Measurements from ENCODE around the gene KCNH2.
"Not testable (repeated sequence)": the region's sequence is repeated elsewhere in the genome, so short reads cannot be mapped to it uniquely, and the experiment has no call there.

The KCNH2 gene

GRCh38 chr7:150978126-150978789 lies at the start of gene KCNH2:
Gene KCNH2 (minus strand): TSS chr7:150978321. CDS start chr7:150977913, 408 bp downstream.
- no peak for FAIRE-seq

- FAIRE-seq = not testable (repeated sequence)
Observed at GRCh38 chr7:151027728-151028130, 49.6 kb upstream of the KCNH2 start.

GRCh38 chr7:151026771-151027727 lies 48.9 kb upstream of the KCNH2 start:
- FAIRE-seq = not testable (repeated sequence)

GRCh38 chr7:151025924-151026671 lies 48.0 kb upstream of the KCNH2 start:
- no peak for FAIRE-seq

GRCh38 chr7:151024435-151025056 lies 46.4 kb upstream of the KCNH2 start, which contains the start of gene ATG9B:
Gene ATG9B (minus strand): TSS chr7:151024494. CDS start chr7:151024423, 71 bp downstream.
- FAIRE-seq = no peak

- no peak for FAIRE-seq
Observed at GRCh38 chr7:151023232-151023631, 45.1 kb upstream of the KCNH2 start.

GRCh38 chr7:151020231-151020630 lies 42.1 kb upstream of the KCNH2 start:
- FAIRE-seq = no peak

GRCh38 chr7:151019130-151019447 lies 41.0 kb upstream of the KCNH2 start:
- no peak for FAIRE-seq

- FAIRE-seq = no peak
Observed at GRCh38 chr7:151018421-151019129, 40.5 kb upstream of the KCNH2 start.

GRCh38 chr7:151017953-151018420 lies 39.9 kb upstream of the KCNH2 start:
- no peak for FAIRE-seq

- FAIRE-seq = no peak
Observed at GRCh38 chr7:151017370-151017952, 39.3 kb upstream of the KCNH2 start.

- FAIRE-seq = no peak
Observed at GRCh38 chr7:151016942-151017341, 38.8 kb upstream of the KCNH2 start.

- no peak for FAIRE-seq
Observed at GRCh38 chr7:151016505-151016904, 38.4 kb upstream of the KCNH2 start.

GRCh38 chr7:151015967-151016366 lies 37.8 kb upstream of the KCNH2 start:
- no peak for FAIRE-seq

GRCh38 chr7:151014950-151015349 lies 36.8 kb upstream of the KCNH2 start:
- no peak for FAIRE-seq

- no peak for FAIRE-seq
Observed at GRCh38 chr7:151013733-151014497, 35.8 kb upstream of the KCNH2 start.

- FAIRE-seq = no peak
Observed at GRCh38 chr7:151013356-151013732, 35.2 kb upstream of the KCNH2 start.

GRCh38 chr7:151012911-151013347 lies 34.8 kb upstream of the KCNH2 start:
- FAIRE-seq = no peak

- no peak for FAIRE-seq
Observed at GRCh38 chr7:151012031-151012692, 34.0 kb upstream of the KCNH2 start.

- FAIRE-seq = not testable (repeated sequence)
Observed at GRCh38 chr7:151011616-151012015, 33.5 kb upstream of the KCNH2 start.

Data from colon (tissue), 2 donors.